DND-41 (cell line): ENCODE data around the gene MAST4.

Experiments used
- EZH2 ChIP-seq: IDR thresholded peaks from 3 replicates; pipeline ENCODE4 v1.6.1; 2012; ENCODE audit warnings: borderline replicate concordance, low read depth, mild to moderate bottlenecking, moderate library complexity, low read length, inconsistent platforms; ENCODE audit not compliant: severe bottlenecking
- TF ChIP-seq, protein P1 (sequence below): IDR thresholded peaks from 2 replicates; pipeline ENCODE4 v1.5.1; 2012; ENCODE audit warnings: borderline replicate concordance, low read length, moderate library complexity, mild to moderate bottlenecking; ENCODE audit not compliant: poor library complexity, severe bottlenecking; ENCODE audit errors: extremely low read depth

DNA sequence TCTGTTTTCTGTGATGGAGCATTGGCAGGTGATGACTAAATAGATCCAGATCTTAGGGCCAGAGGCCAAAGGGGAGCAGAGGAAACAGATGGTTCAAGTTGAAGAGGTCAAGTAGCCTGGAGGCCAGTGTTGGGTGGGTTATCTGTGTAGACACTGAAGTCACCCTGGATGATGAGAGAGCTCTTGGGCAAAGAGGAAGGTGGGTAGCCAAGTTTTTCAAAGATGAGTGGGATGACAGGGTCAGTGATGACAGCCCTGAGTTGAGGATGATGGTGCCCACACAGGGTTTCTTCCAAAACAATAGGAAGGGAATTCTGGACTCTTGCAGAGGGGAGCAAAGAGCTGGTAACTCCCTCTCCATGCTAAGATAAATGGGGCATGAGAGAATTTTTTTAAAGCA, 523.8 kb downstream of the MAST4 start:
- no peak for TF ChIP-seq EZH2
- TF ChIP-seq, protein P1, sequence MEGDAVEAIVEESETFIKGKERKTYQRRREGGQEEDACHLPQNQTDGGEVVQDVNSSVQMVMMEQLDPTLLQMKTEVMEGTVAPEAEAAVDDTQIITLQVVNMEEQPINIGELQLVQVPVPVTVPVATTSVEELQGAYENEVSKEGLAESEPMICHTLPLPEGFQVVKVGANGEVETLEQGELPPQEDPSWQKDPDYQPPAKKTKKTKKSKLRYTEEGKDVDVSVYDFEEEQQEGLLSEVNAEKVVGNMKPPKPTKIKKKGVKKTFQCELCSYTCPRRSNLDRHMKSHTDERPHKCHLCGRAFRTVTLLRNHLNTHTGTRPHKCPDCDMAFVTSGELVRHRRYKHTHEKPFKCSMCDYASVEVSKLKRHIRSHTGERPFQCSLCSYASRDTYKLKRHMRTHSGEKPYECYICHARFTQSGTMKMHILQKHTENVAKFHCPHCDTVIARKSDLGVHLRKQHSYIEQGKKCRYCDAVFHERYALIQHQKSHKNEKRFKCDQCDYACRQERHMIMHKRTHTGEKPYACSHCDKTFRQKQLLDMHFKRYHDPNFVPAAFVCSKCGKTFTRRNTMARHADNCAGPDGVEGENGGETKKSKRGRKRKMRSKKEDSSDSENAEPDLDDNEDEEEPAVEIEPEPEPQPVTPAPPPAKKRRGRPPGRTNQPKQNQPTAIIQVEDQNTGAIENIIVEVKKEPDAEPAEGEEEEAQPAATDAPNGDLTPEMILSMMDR: no peak
